GM19193 (cell line): ENCODE data around the gene CELA2A.
A peak's percentile ranks its signal among the peaks of the same experiment; 100 is the strongest.

Source experiments
- POLR2A ChIP-seq: IDR thresholded peaks from 4 replicates; pipeline ENCODE4 v1.6.1; 2011; ENCODE audit not compliant: insufficient read depth, insufficient read length; ENCODE audit errors: extremely low read depth

Gene CELA2A

GRCh38 chr1:15456313-15456954 is at the start of gene CELA2A:
TSS of gene CELA2A (plus strand) at chr1:15456732. CDS start at chr1:15456754, 22 bp downstream.
- no peak for TF ChIP-seq POLR2A

- no peak for TF ChIP-seq POLR2A
Measured at GRCh38 chr1:15407580-15407979, 49.0 kb upstream of the CELA2A start.

- TF ChIP-seq POLR2A: no peak
Measured at GRCh38 chr1:15408890-15409387, 47.6 kb upstream of the CELA2A start.

- TF ChIP-seq POLR2A: peak; percentile 87
Measured at GRCh38 chr1:15409388-15410222, 46.9 kb upstream of the CELA2A start, which contains the start of gene EFHD2. TSS of gene EFHD2 (plus strand) at chr1:15409888. CDS start at chr1:15409972, 84 bp downstream.

GRCh38 chr1:15410223-15410883 is 46.2 kb upstream of the CELA2A start:
- TF ChIP-seq POLR2A: no peak

GRCh38 chr1:15410884-15411245 is 45.7 kb upstream of the CELA2A start:
- no peak for TF ChIP-seq POLR2A

- no peak for TF ChIP-seq POLR2A
Measured at GRCh38 chr1:15411593-15412137, 44.9 kb upstream of the CELA2A start.

- TF ChIP-seq POLR2A: no peak
Measured at GRCh38 chr1:15412175-15412800, 44.2 kb upstream of the CELA2A start.

GRCh38 chr1:15412843-15413242 is 43.7 kb upstream of the CELA2A start:
- no peak for TF ChIP-seq POLR2A

GRCh38 chr1:15413563-15414444 is 42.7 kb upstream of the CELA2A start:
- no peak for TF ChIP-seq POLR2A

GRCh38 chr1:15414445-15414983 is 42.0 kb upstream of the CELA2A start:
- no peak for TF ChIP-seq POLR2A

GRCh38 chr1:15417059-15417934 is 39.2 kb upstream of the CELA2A start:
- TF ChIP-seq POLR2A: no peak

GRCh38 chr1:15418806-15419515 is 37.6 kb upstream of the CELA2A start:
- TF ChIP-seq POLR2A: no peak
